Measurements from ENCODE around the gene DNAJB1. TPM values are rescaled to one million over a fixed set of nuclear protein-coding genes. Genes with fewer than 3 reads are reported as not detected.

The DNAJB1 gene
- total and polyA plus RNA-seq, 2 of the 13 experiments (the other 11 are each of a cell fraction or from before 2014, with no cell fraction given): 87.5 to 97.3 TPM

DNA sequence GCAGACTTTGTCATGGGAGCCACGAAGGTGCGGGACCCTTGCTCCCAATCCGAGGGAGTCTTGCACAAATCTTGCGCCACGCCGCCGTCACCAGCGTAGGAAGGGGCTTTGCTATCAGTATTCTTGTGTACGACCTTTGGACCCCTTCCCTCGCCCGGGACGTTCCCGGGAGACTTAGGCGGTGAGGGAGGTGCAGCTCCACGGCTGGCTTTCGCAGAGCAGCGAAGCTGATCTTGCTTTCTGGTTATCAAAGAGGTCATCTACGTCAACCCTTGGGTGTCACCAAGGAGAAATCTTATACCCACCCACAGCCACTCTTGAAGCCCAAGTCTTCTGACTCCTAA is 11.8 kb upstream of the DNAJB1 start (continued):
- no peak for TF ChIP-seq CTCF (CRISPR knock-in tag; IDR thresholded peaks at IDR 0.05)
- TF ChIP-seq NFE2L2 (IDR thresholded peaks at IDR 0.05; ENCODE audit: low read length): no peak
- TF ChIP-seq, protein P1, sequence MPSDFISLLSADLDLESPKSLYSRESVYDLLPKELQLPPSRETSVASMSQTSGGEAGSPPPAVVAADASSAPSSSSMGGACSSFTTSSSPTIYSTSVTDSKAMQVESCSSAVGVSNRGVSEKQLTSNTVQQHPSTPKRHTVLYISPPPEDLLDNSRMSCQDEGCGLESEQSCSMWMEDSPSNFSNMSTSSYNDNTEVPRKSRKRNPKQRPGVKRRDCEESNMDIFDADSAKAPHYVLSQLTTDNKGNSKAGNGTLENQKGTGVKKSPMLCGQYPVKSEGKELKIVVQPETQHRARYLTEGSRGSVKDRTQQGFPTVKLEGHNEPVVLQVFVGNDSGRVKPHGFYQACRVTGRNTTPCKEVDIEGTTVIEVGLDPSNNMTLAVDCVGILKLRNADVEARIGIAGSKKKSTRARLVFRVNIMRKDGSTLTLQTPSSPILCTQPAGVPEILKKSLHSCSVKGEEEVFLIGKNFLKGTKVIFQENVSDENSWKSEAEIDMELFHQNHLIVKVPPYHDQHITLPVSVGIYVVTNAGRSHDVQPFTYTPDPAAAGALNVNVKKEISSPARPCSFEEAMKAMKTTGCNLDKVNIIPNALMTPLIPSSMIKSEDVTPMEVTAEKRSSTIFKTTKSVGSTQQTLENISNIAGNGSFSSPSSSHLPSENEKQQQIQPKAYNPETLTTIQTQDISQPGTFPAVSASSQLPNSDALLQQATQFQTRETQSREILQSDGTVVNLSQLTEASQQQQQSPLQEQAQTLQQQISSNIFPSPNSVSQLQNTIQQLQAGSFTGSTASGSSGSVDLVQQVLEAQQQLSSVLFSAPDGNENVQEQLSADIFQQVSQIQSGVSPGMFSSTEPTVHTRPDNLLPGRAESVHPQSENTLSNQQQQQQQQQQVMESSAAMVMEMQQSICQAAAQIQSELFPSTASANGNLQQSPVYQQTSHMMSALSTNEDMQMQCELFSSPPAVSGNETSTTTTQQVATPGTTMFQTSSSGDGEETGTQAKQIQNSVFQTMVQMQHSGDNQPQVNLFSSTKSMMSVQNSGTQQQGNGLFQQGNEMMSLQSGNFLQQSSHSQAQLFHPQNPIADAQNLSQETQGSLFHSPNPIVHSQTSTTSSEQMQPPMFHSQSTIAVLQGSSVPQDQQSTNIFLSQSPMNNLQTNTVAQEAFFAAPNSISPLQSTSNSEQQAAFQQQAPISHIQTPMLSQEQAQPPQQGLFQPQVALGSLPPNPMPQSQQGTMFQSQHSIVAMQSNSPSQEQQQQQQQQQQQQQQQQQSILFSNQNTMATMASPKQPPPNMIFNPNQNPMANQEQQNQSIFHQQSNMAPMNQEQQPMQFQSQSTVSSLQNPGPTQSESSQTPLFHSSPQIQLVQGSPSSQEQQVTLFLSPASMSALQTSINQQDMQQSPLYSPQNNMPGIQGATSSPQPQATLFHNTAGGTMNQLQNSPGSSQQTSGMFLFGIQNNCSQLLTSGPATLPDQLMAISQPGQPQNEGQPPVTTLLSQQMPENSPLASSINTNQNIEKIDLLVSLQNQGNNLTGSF (CRISPR knock-in tag; IDR thresholded peaks at IDR 0.05): no peak
- 0 out of 2 replicates have a peak, but pooled peaks have one; percentile 2 for TF ChIP-seq NCOA1 (CRISPR knock-in tag; IDR thresholded peaks at IDR 0.05)
- no peak for TF ChIP-seq ZNF646 (CRISPR knock-in tag; IDR thresholded peaks at IDR 0.05)
- no peak for TF ChIP-seq GLI4 (CRISPR knock-in tag; IDR thresholded peaks at IDR 0.05; ENCODE audit: borderline replicate concordance)
- no peak for TF ChIP-seq ZNF746 (CRISPR knock-in tag; IDR thresholded peaks at IDR 0.05)
- no peak for TF ChIP-seq PRMT3 (CRISPR knock-in tag; IDR thresholded peaks at IDR 0.05; ENCODE audit: borderline replicate concordance, low read depth)
- no peak for TF ChIP-seq FUBP1 (CRISPR knock-in tag; IDR thresholded peaks at IDR 0.05; ENCODE audit: borderline replicate concordance)
- no peak; the same call in 1 of the 2 replicates for TF ChIP-seq AHR (CRISPR knock-in tag; IDR thresholded peaks at IDR 0.05)
- 0 out of 2 replicates have a peak, but pooled peaks have one; percentile 17 for TF ChIP-seq FOXA3 (CRISPR knock-in tag; IDR thresholded peaks at IDR 0.05)
- TF ChIP-seq ZNF589 (CRISPR knock-in tag; conservative IDR thresholded peaks at IDR 0.05): no peak
- no peak for TF ChIP-seq NFRKB (IDR thresholded peaks at IDR 0.05)
- no peak for TF ChIP-seq PTBP1 (IDR thresholded peaks at IDR 0.05; ENCODE audit: low read depth, low read length, poor library complexity, severe bottlenecking)
- TF ChIP-seq YY1 (IDR thresholded peaks at IDR 0.05; ENCODE audit: insufficient read depth, insufficient replicate concordance, low read depth, low read length): no peak
